ENCODE results near the gene PPM1B.

The PPM1B gene

DNA sequence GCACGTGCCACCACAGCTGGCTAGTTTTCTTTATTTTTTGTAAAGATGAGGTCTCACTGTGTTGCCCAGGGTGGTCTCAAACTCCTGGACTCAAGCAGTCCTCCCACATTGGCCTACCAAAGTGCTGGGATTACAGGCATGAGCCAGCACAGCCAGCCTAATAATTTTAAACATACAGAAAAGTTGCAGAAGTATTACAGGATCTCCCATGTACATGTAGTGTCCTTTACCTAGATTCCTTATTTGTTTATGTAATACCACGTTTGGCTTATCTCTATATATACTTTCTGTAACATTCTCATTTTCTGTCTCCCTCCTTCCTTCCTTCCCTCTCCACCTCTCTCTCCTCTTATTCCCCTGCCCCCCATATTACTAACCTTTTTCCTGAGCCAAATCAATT lies 41.7 kb downstream of the PPM1B start:
- H3K4me3 ChIP-seq (ENCODE audit: low read depth in 1 of 2, low read length in 2 of 2), result no peak overlapping the region
- no peaks in the 10 kb centered on the region for H3K27me3 ChIP-seq (ENCODE audit: control insufficient read depth in 1 of 2, insufficient read depth in 2 of 2, low read length in 2 of 2)
- no peaks in the 10 kb centered on the region for H3K9me3 ChIP-seq (ENCODE audit: control insufficient read depth in 1 of 2, low read length in 2 of 2)
- H3K9ac ChIP-seq (ENCODE audit: low read depth in 1 of 2, low read length in 2 of 2), result no peak overlapping the region
- H3K36me3 ChIP-seq (ENCODE audit: control insufficient read depth in 1 of 2, insufficient read depth in 2 of 2, low read length in 2 of 2), result peaks cover 3 to 19% of the 10 kb centered on the region in 2 donors
- H3K4me1 ChIP-seq (ENCODE audit: control insufficient read depth in 1 of 2, insufficient read depth in 2 of 2, low read length in 2 of 2), result peaks cover 4 to 5% of the 10 kb centered on the region in 2 donors
- H3K27ac ChIP-seq (ENCODE audit: low read depth, low read length), result no peak overlapping the region

- peaks cover 3 to 19% of the 10 kb centered on the region in 2 donors for H3K36me3 ChIP-seq (ENCODE audit: control insufficient read depth in 1 of 2, insufficient read depth in 2 of 2, low read length in 2 of 2)
- H3K4me1 ChIP-seq (ENCODE audit: control insufficient read depth in 1 of 2, insufficient read depth in 2 of 2, low read length in 2 of 2), result peaks cover 5 to 11% of the 10 kb centered on the region in 2 donors
- no peak overlapping the region for H3K27ac ChIP-seq (ENCODE audit: low read depth, low read length)
- no peaks in the 10 kb centered on the region for H3K27me3 ChIP-seq (ENCODE audit: control insufficient read depth in 1 of 2, insufficient read depth in 2 of 2, low read length in 2 of 2)
- H3K9me3 ChIP-seq (ENCODE audit: control insufficient read depth in 1 of 2, low read length in 2 of 2), result no peaks in the 10 kb centered on the region
- H3K9ac ChIP-seq (ENCODE audit: low read depth in 1 of 2, low read length in 2 of 2), result no peak overlapping the region
- no peak overlapping the region for H3K4me3 ChIP-seq (ENCODE audit: low read depth in 1 of 2, low read length in 2 of 2)
Observed at GRCh38 chr2:44211183-44211582, 42.5 kb downstream of the PPM1B start.

GRCh38 chr2:44212302-44212701 lies 43.6 kb downstream of the PPM1B start:
- Histone ChIP-seq H3K9me3 (ENCODE audit: control insufficient read depth in 1 of 2, low read length in 2 of 2) (no peaks in the 10 kb centered on the region), H3K36me3 (ENCODE audit: control insufficient read depth in 1 of 2, insufficient read depth in 2 of 2, low read length in 2 of 2) (peaks cover 3 to 19% of the 10 kb centered on the region in 2 donors), H3K4me3 (ENCODE audit: low read depth in 1 of 2, low read length in 2 of 2) (no peak overlapping the region), H3K9ac (ENCODE audit: low read depth in 1 of 2, low read length in 2 of 2) (no peak overlapping the region), H3K4me1 (ENCODE audit: control insufficient read depth in 1 of 2, insufficient read depth in 2 of 2, low read length in 2 of 2) (peaks cover 5 to 11% of the 10 kb centered on the region in 2 donors), H3K27ac (ENCODE audit: low read depth, low read length) (no peak overlapping the region), H3K27me3 (ENCODE audit: control insufficient read depth in 1 of 2, insufficient read depth in 2 of 2, low read length in 2 of 2) (no peaks in the 10 kb centered on the region)

GRCh38 chr2:44215827-44216226 lies 47.2 kb downstream of the PPM1B start:
- Histone ChIP-seq H3K9me3 (ENCODE audit: control insufficient read depth in 1 of 2, low read length in 2 of 2) (no peaks in the 10 kb centered on the region), H3K9ac (ENCODE audit: low read depth in 1 of 2, low read length in 2 of 2) (no peak overlapping the region), H3K4me3 (ENCODE audit: low read depth in 1 of 2, low read length in 2 of 2) (no peak overlapping the region), H3K27ac (ENCODE audit: low read depth, low read length) (no peak overlapping the region), H3K27me3 (ENCODE audit: control insufficient read depth in 1 of 2, insufficient read depth in 2 of 2, low read length in 2 of 2) (no peaks in the 10 kb centered on the region), H3K4me1 (ENCODE audit: control insufficient read depth in 1 of 2, insufficient read depth in 2 of 2, low read length in 2 of 2) (peaks cover 5 to 11% of the 10 kb centered on the region in 2 donors), H3K36me3 (ENCODE audit: control insufficient read depth in 1 of 2, insufficient read depth in 2 of 2, low read length in 2 of 2) (peaks cover 0 to 20% of the 10 kb centered on the region in 2 donors)

DNA sequence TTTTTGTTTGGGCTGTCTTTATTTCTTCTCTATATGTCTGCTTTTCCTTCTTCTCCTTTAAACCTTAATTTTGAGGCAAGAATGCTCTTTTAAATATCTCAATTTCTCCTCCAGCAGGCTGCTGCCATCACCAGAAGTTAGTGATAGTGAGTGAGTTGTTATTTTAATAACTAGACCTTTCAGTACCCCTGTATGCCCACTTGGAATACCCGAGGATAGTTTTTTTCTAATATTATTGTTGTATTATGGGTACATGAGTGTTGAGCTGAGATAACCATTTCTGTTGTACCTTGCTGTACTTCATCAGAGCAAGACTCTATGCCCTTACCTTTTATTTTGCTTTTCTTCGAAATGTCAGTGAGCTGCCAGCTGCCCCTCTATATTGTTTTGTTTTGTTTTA lies 50.1 kb downstream of the PPM1B start:
- H3K9me3 ChIP-seq (ENCODE audit: control insufficient read depth in 1 of 2, low read length in 2 of 2), result no peaks in the 10 kb centered on the region
- H3K9ac ChIP-seq (ENCODE audit: low read depth in 1 of 2, low read length in 2 of 2), result no peak overlapping the region
- H3K36me3 ChIP-seq (ENCODE audit: control insufficient read depth in 1 of 2, insufficient read depth in 2 of 2, low read length in 2 of 2), result peaks cover 0 to 23% of the 10 kb centered on the region in 2 donors
- H3K27me3 ChIP-seq (ENCODE audit: control insufficient read depth in 1 of 2, insufficient read depth in 2 of 2, low read length in 2 of 2), result no peaks in the 10 kb centered on the region
- H3K4me3 ChIP-seq (ENCODE audit: low read depth in 1 of 2, low read length in 2 of 2), result no peak overlapping the region
- no peak overlapping the region for H3K27ac ChIP-seq (ENCODE audit: low read depth, low read length)
- peaks cover 5 to 11% of the 10 kb centered on the region in 2 donors for H3K4me1 ChIP-seq (ENCODE audit: control insufficient read depth in 1 of 2, insufficient read depth in 2 of 2, low read length in 2 of 2)

GRCh38 chr2:44226753-44227152 lies 58.1 kb downstream of the PPM1B start:
- peaks cover 0 to 12% of the 10 kb centered on the region in 2 donors for H3K36me3 ChIP-seq (ENCODE audit: control insufficient read depth in 1 of 2, insufficient read depth in 2 of 2, low read length in 2 of 2)
- no peak overlapping the region for H3K4me3 ChIP-seq (ENCODE audit: low read depth in 1 of 2, low read length in 2 of 2)
- no peaks in the 10 kb centered on the region for H3K27me3 ChIP-seq (ENCODE audit: control insufficient read depth in 1 of 2, insufficient read depth in 2 of 2, low read length in 2 of 2)
- H3K4me1 ChIP-seq (ENCODE audit: control insufficient read depth in 1 of 2, insufficient read depth in 2 of 2, low read length in 2 of 2), result no peaks in the 10 kb centered on the region
- no peaks in the 10 kb centered on the region for H3K9me3 ChIP-seq (ENCODE audit: control insufficient read depth in 1 of 2, low read length in 2 of 2)
- H3K27ac ChIP-seq (ENCODE audit: low read depth, low read length), result no peak overlapping the region
- no peak overlapping the region for H3K9ac ChIP-seq (ENCODE audit: low read depth in 1 of 2, low read length in 2 of 2)

DNA sequence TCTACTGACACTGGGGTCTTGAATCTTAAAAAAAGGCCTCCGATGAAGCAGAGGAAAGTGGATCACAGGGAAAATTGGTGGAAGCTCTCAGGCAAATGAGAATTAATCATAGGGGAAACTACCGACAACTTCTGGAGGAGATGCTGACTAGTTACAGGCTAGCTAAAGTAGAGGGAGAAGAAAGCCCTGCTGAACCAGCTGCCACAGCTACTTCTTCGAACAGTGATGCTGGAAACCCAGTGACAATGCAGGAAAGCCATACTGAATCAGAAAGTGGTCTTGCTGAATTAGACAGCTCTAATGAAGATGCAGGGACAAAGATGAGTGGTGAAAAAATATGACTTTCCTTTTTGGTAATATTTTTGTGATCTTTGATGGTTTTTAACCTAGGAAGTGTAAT lies 61.7 kb downstream of the PPM1B start:
- Histone ChIP-seq H3K4me1 (ENCODE audit: control insufficient read depth in 1 of 2, insufficient read depth in 2 of 2, low read length in 2 of 2) (no peaks in the 10 kb centered on the region), H3K27ac (ENCODE audit: low read depth, low read length) (no peak overlapping the region), H3K27me3 (ENCODE audit: control insufficient read depth in 1 of 2, insufficient read depth in 2 of 2, low read length in 2 of 2) (no peaks in the 10 kb centered on the region), H3K4me3 (ENCODE audit: low read depth in 1 of 2, low read length in 2 of 2) (no peak overlapping the region), H3K9me3 (ENCODE audit: control insufficient read depth in 1 of 2, low read length in 2 of 2) (no peaks in the 10 kb centered on the region), H3K36me3 (ENCODE audit: control insufficient read depth in 1 of 2, insufficient read depth in 2 of 2, low read length in 2 of 2) (peaks cover 0 to 3% of the 10 kb centered on the region in 2 donors), H3K9ac (ENCODE audit: low read depth in 1 of 2, low read length in 2 of 2) (no peak overlapping the region)

GRCh38 chr2:44233450-44234128 lies 64.9 kb downstream of the PPM1B start:
- no peak overlapping the region for H3K9ac ChIP-seq (ENCODE audit: low read depth in 1 of 2, low read length in 2 of 2)
- no peak overlapping the region for H3K4me3 ChIP-seq (ENCODE audit: low read depth in 1 of 2, low read length in 2 of 2)
- H3K4me1 ChIP-seq (ENCODE audit: control insufficient read depth in 1 of 2, insufficient read depth in 2 of 2, low read length in 2 of 2), result peaks cover 0 to 6% of the 10 kb centered on the region in 2 donors
- H3K27ac ChIP-seq (ENCODE audit: low read depth, low read length), result no peak overlapping the region
- no peaks in the 10 kb centered on the region for H3K9me3 ChIP-seq (ENCODE audit: control insufficient read depth in 1 of 2, low read length in 2 of 2)
- no peaks in the 10 kb centered on the region for H3K36me3 ChIP-seq (ENCODE audit: control insufficient read depth in 1 of 2, insufficient read depth in 2 of 2, low read length in 2 of 2)
- no peaks in the 10 kb centered on the region for H3K27me3 ChIP-seq (ENCODE audit: control insufficient read depth in 1 of 2, insufficient read depth in 2 of 2, low read length in 2 of 2)

- Histone ChIP-seq H3K4me1 (ENCODE audit: control insufficient read depth in 1 of 2, insufficient read depth in 2 of 2, low read length in 2 of 2) (peaks cover 0 to 6% of the 10 kb centered on the region in 2 donors), H3K9me3 (ENCODE audit: control insufficient read depth in 1 of 2, low read length in 2 of 2) (no peaks in the 10 kb centered on the region), H3K27me3 (ENCODE audit: control insufficient read depth in 1 of 2, insufficient read depth in 2 of 2, low read length in 2 of 2) (no peaks in the 10 kb centered on the region), H3K36me3 (ENCODE audit: control insufficient read depth in 1 of 2, insufficient read depth in 2 of 2, low read length in 2 of 2) (no peaks in the 10 kb centered on the region), H3K4me3 (ENCODE audit: low read depth in 1 of 2, low read length in 2 of 2) (no peak overlapping the region), H3K27ac (ENCODE audit: low read depth, low read length) (no peak overlapping the region), H3K9ac (ENCODE audit: low read depth in 1 of 2, low read length in 2 of 2) (no peak overlapping the region)
Observed at GRCh38 chr2:44237221-44237620, 68.5 kb downstream of the PPM1B start.

DNA sequence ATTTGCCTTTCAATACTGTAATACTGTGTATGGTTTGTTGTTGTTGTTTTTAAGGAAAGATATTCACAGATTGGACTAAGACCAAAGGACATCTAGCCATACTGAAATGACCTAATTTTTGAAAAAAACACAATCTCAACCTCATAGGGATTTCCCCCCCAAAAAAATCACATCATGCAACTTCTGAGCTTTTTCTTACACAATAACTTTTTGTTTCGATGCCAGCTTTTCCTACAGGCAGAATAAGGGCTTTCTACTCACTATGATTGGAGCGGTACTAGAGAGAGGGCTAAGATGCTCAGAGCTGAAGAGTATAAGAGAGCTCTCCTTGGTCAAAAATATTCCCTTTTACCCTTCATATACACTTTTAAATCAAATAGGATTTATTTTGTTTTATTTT lies 74.2 kb downstream of the PPM1B start:
- no peaks in the 10 kb centered on the region for H3K9me3 ChIP-seq (ENCODE audit: control insufficient read depth in 1 of 2, low read length in 2 of 2)
- no peak overlapping the region for H3K27ac ChIP-seq (ENCODE audit: low read depth, low read length)

More for the DNA sequence above, 74.2 kb downstream of the PPM1B start:
- Histone ChIP-seq H3K27me3 (ENCODE audit: control insufficient read depth in 1 of 2, insufficient read depth in 2 of 2, low read length in 2 of 2) (no peaks in the 10 kb centered on the region), H3K36me3 (ENCODE audit: control insufficient read depth in 1 of 2, insufficient read depth in 2 of 2, low read length in 2 of 2) (no peaks in the 10 kb centered on the region), H3K4me3 (ENCODE audit: low read depth in 1 of 2, low read length in 2 of 2) (no peak overlapping the region), H3K9ac (ENCODE audit: low read depth in 1 of 2, low read length in 2 of 2) (no peak overlapping the region), H3K4me1 (ENCODE audit: control insufficient read depth in 1 of 2, insufficient read depth in 2 of 2, low read length in 2 of 2) (peaks cover 5 to 11% of the 10 kb centered on the region in 2 donors)

Measured in duodenal mucosa (tissue), 2 donors.